Suprapubic skin (tissue), 3 donors: ENCODE measurements around the gene MUC6.

Experiments used
- CTCF ChIP-seq, 2 donors: fragments of 200-600 bp in 1 of 2; fragments of 450-650 bp in 1 of 2; sonication (generic) in 1 of 2; IDR thresholded peaks; one replicate each; pipeline ENCODE4 v1.5.1; 2016 to 2019; ENCODE audit warnings: antibody characterized with exemption in 2 of 2, mild to moderate bottlenecking in 1 of 2, moderate library complexity in 1 of 2
- POLR2AphosphoS5 ChIP-seq, 3 donors: sonication (generic); formaldehyde crosslinking; IDR thresholded peaks; one replicate each; pipeline ENCODE4 v1.6.1; 2017; ENCODE audit warnings: antibody characterized with exemption in 3 of 3

GRCh38 chr11:1034456-1035295, 1.8 kb downstream of the MUC6 start:
- TF ChIP-seq POLR2AphosphoS5 (IDR thresholded peaks at IDR 0.05) (no peak), CTCF (IDR thresholded peaks at IDR 0.05) (no peak)
